Measurements from ENCODE around the gene LINC00305. TPM values are rescaled to one million over a fixed set of nuclear protein-coding genes. Genes with fewer than 3 reads are reported as not detected.

Gene LINC00305
- total RNA-seq, 1 donor from 2014 or later: not detected

GRCh38 chr18:64037812-64038414, 111.0 kb downstream of the LINC00305 start:
- intact Hi-C loops (cut with micrococcal nuclease): no loop called here
- H3K36me3 Mint-ChIP-seq (ENCODE audit: low read depth): no peaks in the 10 kb centered on the region
- H3K4me3 Mint-ChIP-seq: no peak overlapping the region
- no peak overlapping the region for H3K27ac Mint-ChIP-seq
- H3K9me3 Mint-ChIP-seq: no peaks in the 10 kb centered on the region
- no peak for DNase-seq
- no peaks in the 10 kb centered on the region for H3K4me1 Mint-ChIP-seq
- peaks cover 5% of the 10 kb centered on the region for H3K27me3 Mint-ChIP-seq

- H3K4me1 Mint-ChIP-seq: peaks cover 1% of the 10 kb centered on the region
- no peak overlapping the region for H3K4me3 Mint-ChIP-seq
- peaks cover 5% of the 10 kb centered on the region for H3K27me3 Mint-ChIP-seq
- no peaks in the 10 kb centered on the region for H3K36me3 Mint-ChIP-seq (ENCODE audit: low read depth)
- no peak for DNase-seq
- H3K9me3 Mint-ChIP-seq: no peaks in the 10 kb centered on the region
- intact Hi-C loops (cut with micrococcal nuclease): no loop called here
- H3K27ac Mint-ChIP-seq: no peak overlapping the region
Measured at GRCh38 chr18:64032312-64032711, 116.6 kb downstream of the LINC00305 start.

GRCh38 chr18:64031411-64031810, 117.5 kb downstream of the LINC00305 start:
- H3K9me3 Mint-ChIP-seq: no peaks in the 10 kb centered on the region
- intact Hi-C loops (cut with micrococcal nuclease): no loop called here
- no peak overlapping the region for H3K27ac Mint-ChIP-seq
- DNase-seq: no peak
- H3K36me3 Mint-ChIP-seq (ENCODE audit: low read depth): no peaks in the 10 kb centered on the region
- no peak overlapping the region for H3K4me3 Mint-ChIP-seq
- peaks cover 1% of the 10 kb centered on the region for H3K4me1 Mint-ChIP-seq
- H3K27me3 Mint-ChIP-seq: peaks cover 2% of the 10 kb centered on the region

Other genes with a start within 250 kb of the LINC00305 start
- gene SERPINB10, start 241.1 kb downstream of the LINC00305 start, total RNA-seq: not detected in 2 replicates
- 16.8 and 25.0 TPM in 2 replicates for gene HMSD, start 199.8 kb downstream of the LINC00305 start, total RNA-seq
- gene SERPINB8, start 179.0 kb downstream of the LINC00305 start, total RNA-seq: 22.0 and 25.5 TPM in 2 replicates